Stimulated activated CD8-positive, alpha-beta memory T cell treated with anti-CD3 and anti-CD28 coated beads, Interleukin-15, amount 100 ng/mL, for 48 hours (primary cell): ENCODE measurements around the gene CHST6.
"Not testable (repeated sequence)": the region's sequence is repeated elsewhere in the genome, so short reads cannot be mapped to it uniquely, and the experiment has no call there.

ENCODE experiments used
- DNase-seq, 2 donors: peaks; one replicate each; pipeline ENCODE4 v3.0.0-alpha.2; 2020; ENCODE audit warnings: low read depth in 2 of 2

The CHST6 gene

GRCh38 chr16:75503801-75504200 lies 8.6 kb upstream of the CHST6 start:
- DNase-seq: no peak

GRCh38 chr16:75502916-75503605 lies 7.8 kb upstream of the CHST6 start:
- DNase-seq: no peak

GRCh38 chr16:75501820-75502219 lies 6.6 kb upstream of the CHST6 start:
- not testable (repeated sequence) for DNase-seq

GRCh38 chr16:75501359-75501758 lies 6.1 kb upstream of the CHST6 start:
- DNase-seq: no peak

DNA sequence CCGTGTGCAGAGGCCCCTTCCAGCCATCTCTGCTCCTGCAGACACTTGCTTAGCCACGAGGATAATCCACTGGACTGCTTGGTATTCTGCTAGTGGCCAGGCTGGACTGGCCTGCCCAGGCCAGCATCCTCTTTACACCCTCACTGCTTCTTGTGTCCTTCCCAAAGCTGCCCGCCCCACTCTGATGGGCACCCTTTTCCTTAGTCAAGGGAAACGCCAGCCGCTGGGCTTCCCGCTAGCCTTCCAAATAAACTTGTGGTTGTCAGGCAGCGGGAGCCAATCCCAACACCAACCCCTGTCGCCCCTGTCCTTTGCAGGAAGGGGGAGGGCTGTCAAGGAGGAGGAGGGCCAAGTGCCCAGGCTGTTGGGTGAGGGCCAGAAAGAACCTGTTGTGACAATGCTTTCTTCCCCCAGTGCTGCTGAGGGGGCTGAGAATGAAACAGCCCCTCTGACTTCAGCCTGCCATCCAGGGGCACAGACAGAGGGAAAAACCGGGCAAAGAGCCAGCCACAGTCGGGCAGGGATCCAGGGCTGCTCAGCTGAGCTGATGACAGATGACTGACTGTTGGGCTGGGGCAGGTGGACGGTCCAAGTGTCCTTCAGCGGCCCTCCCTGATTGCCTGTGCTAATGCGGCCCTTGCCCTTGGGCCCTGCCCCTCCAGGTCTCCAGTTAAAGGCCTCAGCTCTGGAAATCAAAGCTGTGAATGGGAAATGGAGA lies 3.5 kb upstream of the CHST6 start:
- not testable (repeated sequence) for DNase-seq

GRCh38 chr16:75497558-75497957 lies 2.3 kb upstream of the CHST6 start:
- DNase-seq: no peak

GRCh38 chr16:75494661-75495075 lies 573 bp downstream of the CHST6 start:
- DNase-seq: no peak

GRCh38 chr16:75494184-75494583 lies 1.1 kb downstream of the CHST6 start:
- no peak for DNase-seq

GRCh38 chr16:75491876-75492275 lies 3.4 kb downstream of the CHST6 start:
- no peak for DNase-seq

DNA sequence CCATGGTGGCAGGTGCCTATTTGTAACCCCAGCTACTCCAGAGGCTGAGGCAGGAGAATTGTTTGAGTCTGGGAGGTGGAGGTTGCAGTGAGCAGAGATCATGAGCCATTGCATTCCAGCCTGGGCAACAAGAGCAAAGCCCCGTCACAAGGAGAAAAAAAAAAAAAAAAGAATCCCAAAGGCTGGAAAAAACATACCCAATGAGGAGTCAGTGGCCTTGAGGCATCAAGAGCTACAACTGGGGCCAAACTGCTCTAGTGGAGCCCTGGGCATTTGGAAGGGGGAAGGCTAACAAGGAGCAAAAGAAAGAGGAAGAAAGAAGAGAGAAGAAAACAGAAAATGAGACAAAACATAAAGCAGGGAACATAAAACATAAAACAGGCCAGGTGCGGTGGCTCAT lies 6.9 kb downstream of the CHST6 start:
- no peak for DNase-seq

DNA sequence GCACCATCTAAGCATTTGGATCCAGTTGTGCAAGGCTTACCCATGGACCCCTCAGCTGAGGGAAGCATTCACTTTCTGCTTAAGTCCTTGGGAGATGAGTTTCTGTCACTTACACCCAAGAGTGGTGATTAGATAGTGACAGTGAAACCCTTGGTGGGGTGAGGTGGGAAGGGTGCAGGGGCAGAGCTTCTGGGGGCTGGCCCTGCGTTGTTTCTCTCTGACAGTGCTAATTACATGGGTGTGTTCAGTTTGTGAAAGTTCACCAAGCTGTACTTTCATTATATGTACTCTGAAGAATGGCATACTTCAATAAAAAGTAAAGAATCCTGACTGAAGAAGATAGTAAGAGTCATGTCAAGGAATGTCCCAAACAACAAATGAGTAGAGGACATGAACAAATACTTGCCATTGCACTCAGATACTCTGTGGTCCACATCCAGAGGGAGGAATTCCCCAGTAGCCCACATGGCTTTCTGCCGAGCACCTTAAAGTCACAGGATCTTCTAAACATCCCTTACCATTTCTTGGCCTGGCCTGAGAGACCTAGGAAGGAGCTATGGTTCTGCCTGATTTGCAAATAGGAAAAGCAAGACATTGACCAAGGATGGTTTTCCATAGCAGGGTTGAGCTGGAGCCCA lies 8.4 kb downstream of the CHST6 start:
- DNase-seq: no peak

- DNase-seq: no peak
Observed at GRCh38 chr16:75486014-75486675, 9.1 kb downstream of the CHST6 start.

GRCh38 chr16:75485230-75486013 lies 9.8 kb downstream of the CHST6 start:
- DNase-seq: no peak

DNA sequence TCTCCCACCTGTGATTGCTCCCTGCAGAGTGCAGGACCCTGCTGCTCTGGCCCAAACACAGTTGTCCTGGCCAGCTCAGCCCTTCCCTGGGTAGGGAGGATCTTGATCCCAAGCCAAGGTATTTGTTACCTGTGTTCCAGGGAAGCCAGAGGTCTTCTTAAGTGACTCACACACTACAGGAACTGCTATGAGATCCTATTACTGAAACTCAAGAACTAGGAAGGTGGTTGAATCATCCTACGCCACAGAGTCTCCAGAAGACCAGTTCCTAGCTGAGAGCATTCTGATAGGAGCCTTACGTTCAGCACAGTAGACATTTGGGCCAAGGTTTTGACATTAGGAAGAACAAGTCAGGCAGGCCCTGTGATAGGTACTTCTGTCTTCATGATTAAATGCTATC lies 12.0 kb downstream of the CHST6 start:
- no peak for DNase-seq

DNA sequence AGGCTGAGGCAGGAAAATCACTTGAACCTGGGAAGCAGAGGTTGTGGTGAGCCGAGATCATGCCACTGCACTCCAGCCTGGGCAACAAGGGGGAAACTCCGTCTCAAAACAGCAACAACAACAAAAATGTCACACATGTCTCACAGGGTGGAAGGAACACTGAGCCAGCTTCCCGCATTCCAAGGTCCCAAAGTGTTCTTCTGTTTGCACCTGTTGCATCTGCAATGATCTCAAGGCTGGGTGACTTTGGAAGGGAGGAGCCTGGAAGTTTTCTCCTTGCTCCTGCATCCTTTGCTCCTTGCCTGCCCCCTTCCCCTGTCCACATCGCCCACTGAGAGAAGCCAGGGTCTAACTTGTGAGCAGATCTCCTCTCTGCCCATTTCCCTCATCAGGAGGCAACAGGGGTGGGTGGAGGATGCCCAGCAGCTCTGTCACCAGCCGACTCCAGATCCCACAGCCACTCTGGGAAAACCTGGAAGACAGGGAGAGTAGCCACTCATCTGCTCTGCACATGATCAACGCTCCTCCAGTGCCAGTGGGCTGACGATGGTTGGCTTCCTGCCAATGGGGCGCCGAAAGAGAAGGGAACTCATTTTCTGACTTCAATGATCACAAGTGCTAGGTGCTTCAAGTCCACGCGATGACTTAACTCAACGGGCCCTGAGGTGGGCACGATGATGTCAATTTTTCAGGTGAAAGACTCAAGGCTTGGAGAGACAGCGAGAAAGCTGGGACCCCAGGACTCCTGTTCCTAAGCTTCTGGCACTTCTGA lies 12.6 kb downstream of the CHST6 start:
- no peak for DNase-seq

DNA sequence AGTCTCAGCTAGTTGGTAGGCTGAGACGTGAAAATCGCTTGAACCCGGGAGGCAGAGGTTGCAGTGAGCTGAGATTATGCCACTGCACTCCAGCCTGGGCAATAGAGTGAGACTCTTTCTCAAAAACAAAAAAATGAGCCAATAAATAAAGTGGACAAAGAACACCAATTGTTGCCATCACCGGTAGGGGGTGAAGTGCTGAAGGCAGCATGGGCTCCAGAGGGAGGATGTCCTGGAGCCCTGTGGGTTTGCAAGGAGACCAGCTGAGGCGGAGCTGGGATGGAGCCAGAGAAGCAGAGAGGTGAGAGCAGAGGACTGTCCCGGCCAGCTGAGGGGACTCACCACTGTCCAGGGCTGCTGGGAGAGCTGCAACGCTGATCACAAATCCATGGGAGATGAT lies 13.8 kb downstream of the CHST6 start:
- DNase-seq: no peak

DNA sequence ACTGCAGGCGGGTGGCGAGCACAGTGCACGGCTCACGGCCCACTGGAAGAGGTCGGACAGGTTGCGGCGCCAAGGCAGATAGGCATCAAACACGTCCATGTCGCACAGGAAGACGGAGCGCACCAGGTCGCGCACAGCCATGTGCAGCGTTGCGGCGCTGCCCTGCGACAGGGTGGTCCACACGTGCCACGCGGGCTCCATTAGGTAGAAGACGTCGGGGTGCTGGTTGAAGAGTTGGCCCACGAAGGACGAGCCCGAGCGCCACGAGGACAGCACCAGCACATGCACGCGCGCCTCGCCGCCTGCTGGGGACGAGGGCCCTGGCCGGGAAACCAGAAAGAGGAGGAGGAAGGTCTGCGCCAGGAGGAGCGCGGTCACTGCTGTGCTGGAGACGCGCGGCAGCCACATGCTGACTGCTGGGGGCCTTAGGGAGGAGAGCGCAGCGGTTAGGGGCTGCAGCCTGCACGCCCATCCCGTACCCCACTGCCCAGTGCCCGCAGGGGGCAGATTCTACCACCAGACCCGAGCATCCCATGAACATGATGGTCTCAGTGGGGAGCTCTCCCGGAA lies 15.7 kb downstream of the CHST6 start:
- DNase-seq: no peak

DNA sequence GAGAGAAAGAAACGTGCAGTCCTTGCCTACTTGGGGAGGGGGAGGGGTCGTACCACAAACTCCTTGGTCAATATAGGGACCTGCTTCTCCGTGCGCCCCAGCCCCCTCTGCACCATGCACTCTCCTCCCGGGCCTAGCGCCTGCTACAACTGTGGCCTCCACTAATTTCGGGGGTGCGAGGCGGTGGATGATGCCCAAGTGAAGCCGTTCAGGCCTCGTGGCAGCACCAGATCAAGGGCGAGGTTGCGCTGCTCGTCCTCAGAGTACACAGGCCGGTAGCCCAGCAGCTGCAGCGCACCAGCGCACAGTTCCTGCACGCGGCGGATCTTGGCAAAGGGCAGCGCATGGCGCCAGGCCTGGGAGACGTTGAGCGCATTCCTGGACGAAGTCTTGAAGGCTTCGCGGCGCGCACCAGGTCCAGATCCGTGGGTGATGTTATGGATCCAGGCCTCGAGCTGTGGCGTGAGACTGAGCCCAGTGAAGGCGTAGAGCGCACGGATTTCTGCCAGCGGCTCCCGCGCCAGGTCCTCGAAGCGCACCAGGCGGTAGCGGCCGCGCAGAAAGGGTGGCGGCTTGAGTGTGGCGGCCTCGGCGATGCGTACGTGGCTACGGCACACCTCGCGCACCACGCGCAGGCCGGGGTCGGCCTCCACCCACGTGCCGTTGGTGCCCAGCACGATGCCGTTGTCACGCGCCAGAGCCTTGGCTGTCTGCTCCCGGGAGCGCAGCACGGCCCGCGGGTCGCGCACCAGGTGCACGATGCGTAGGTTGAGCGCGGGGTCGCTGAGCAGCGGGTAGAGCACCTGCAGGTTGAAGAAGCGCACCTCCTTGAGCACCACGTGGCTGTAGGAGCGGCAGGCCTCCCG lies 16.5 kb downstream of the CHST6 start:
- no peak for DNase-seq

GRCh38 chr16:75477680-75478473 lies 17.4 kb downstream of the CHST6 start:
- DNase-seq: no peak
